ENCODE measurements around the gene AMPH. TPM values are rescaled to one million over a fixed set of nuclear protein-coding genes. Genes with fewer than 3 reads are reported as not detected.
A peak's percentile ranks its signal among the peaks of the same experiment; 100 is the strongest.

AMPH gene
- total and polyA plus RNA-seq, 9 of the 15 experiments (the other 6 are each of a cell fraction or from before 2014, with no cell fraction given) = 0.03 to 0.35 TPM; not detected in 7

DNA sequence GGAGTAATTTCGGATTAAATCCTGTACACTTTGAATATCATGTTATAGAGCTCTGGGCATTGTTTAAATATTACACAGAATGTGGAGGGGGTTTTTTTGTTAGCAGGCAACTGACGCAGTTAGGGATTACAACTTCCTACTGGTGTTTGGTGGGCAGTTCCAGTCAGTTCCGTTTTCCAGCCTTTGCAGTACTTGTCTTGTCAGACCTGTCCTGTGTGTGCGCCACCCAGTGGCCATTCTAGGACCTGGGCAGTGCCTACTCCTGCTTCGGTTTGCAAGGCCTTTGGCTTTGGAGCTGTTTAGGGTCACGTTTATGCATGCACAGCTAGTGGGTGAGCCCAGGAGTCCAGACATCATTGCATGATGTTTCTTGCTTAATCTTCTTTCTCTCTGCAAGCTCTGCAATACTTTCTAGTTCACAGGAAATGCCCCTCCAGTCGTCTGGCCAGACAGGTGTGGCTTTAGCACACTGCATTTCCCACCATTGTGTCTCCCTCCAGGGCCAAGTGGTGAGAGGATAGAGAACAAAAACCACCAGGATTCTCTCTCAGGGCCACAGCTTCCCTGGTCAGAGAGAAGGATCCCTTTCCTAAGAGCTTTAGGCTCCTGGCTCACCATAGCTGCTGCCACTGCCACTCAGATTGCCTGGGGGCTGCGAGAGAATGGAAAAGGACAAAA lies 261.2 kb downstream of the AMPH start (continued):
- TF ChIP-seq, protein P1, sequence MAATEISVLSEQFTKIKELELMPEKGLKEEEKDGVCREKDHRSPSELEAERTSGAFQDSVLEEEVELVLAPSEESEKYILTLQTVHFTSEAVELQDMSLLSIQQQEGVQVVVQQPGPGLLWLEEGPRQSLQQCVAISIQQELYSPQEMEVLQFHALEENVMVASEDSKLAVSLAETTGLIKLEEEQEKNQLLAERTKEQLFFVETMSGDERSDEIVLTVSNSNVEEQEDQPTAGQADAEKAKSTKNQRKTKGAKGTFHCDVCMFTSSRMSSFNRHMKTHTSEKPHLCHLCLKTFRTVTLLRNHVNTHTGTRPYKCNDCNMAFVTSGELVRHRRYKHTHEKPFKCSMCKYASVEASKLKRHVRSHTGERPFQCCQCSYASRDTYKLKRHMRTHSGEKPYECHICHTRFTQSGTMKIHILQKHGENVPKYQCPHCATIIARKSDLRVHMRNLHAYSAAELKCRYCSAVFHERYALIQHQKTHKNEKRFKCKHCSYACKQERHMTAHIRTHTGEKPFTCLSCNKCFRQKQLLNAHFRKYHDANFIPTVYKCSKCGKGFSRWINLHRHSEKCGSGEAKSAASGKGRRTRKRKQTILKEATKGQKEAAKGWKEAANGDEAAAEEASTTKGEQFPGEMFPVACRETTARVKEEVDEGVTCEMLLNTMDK (IDR thresholded peaks at IDR 0.05; ENCODE audit: borderline replicate concordance, insufficient read depth, low read depth, low read length, poor library complexity, severe bottlenecking) = peak; percentile 14
- TF ChIP-seq, protein P2, sequence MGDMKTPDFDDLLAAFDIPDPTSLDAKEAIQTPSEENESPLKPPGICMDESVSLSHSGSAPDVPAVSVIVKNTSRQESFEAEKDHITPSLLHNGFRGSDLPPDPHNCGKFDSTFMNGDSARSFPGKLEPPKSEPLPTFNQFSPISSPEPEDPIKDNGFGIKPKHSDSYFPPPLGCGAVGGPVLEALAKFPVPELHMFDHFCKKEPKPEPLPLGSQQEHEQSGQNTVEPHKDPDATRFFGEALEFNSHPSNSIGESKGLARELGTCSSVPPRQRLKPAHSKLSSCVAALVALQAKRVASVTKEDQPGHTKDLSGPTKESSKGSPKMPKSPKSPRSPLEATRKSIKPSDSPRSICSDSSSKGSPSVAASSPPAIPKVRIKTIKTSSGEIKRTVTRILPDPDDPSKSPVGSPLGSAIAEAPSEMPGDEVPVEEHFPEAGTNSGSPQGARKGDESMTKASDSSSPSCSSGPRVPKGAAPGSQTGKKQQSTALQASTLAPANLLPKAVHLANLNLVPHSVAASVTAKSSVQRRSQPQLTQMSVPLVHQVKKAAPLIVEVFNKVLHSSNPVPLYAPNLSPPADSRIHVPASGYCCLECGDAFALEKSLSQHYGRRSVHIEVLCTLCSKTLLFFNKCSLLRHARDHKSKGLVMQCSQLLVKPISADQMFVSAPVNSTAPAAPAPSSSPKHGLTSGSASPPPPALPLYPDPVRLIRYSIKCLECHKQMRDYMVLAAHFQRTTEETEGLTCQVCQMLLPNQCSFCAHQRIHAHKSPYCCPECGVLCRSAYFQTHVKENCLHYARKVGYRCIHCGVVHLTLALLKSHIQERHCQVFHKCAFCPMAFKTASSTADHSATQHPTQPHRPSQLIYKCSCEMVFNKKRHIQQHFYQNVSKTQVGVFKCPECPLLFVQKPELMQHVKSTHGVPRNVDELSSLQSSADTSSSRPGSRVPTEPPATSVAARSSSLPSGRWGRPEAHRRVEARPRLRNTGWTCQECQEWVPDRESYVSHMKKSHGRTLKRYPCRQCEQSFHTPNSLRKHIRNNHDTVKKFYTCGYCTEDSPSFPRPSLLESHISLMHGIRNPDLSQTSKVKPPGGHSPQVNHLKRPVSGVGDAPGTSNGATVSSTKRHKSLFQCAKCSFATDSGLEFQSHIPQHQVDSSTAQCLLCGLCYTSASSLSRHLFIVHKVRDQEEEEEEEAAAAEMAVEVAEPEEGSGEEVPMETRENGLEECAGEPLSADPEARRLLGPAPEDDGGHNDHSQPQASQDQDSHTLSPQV (IDR thresholded peaks at IDR 0.05) = no peak
- TF ChIP-seq, protein P3, sequence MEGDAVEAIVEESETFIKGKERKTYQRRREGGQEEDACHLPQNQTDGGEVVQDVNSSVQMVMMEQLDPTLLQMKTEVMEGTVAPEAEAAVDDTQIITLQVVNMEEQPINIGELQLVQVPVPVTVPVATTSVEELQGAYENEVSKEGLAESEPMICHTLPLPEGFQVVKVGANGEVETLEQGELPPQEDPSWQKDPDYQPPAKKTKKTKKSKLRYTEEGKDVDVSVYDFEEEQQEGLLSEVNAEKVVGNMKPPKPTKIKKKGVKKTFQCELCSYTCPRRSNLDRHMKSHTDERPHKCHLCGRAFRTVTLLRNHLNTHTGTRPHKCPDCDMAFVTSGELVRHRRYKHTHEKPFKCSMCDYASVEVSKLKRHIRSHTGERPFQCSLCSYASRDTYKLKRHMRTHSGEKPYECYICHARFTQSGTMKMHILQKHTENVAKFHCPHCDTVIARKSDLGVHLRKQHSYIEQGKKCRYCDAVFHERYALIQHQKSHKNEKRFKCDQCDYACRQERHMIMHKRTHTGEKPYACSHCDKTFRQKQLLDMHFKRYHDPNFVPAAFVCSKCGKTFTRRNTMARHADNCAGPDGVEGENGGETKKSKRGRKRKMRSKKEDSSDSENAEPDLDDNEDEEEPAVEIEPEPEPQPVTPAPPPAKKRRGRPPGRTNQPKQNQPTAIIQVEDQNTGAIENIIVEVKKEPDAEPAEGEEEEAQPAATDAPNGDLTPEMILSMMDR (IDR thresholded peaks at IDR 0.05 in 2 of 3, conservative IDR thresholded peaks at IDR 0.05 in 1 of 3; ENCODE audit: insufficient read depth in 2 of 3, low read depth in 1 of 3, low read length in 3 of 3) = peak; percentile 76 to 89 (median 83)
- TF ChIP-seq BHLHE40 (IDR thresholded peaks at IDR 0.05; ENCODE audit: low read length) = 0 out of 2 replicates have a peak, but pooled peaks have one; percentile 28
- peak; percentile 74; the same call in 1 of the 2 replicates for TF ChIP-seq XRCC5 (IDR thresholded peaks at IDR 0.05; ENCODE audit: low read depth, low read length)
- TF ChIP-seq, protein P4, sequence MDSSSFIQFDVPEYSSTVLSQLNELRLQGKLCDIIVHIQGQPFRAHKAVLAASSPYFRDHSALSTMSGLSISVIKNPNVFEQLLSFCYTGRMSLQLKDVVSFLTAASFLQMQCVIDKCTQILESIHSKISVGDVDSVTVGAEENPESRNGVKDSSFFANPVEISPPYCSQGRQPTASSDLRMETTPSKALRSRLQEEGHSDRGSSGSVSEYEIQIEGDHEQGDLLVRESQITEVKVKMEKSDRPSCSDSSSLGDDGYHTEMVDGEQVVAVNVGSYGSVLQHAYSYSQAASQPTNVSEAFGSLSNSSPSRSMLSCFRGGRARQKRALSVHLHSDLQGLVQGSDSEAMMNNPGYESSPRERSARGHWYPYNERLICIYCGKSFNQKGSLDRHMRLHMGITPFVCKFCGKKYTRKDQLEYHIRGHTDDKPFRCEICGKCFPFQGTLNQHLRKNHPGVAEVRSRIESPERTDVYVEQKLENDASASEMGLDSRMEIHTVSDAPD (CRISPR knock-in tag; IDR thresholded peaks at IDR 0.05) = no peak
- no peak for TF ChIP-seq CCAR2 (IDR thresholded peaks at IDR 0.05; ENCODE audit: low read depth, low read length)

All from K562 (cell line).